D721Med (cell line): ENCODE results near the gene NUP210L.
"Not testable (repeated sequence)": the region's sequence is repeated elsewhere in the genome, so short reads cannot be mapped to it uniquely, and the experiment has no call there.

ENCODE experiments used
- DNase-seq: peaks from one replicate; pipeline ENCODE4 v3.0.0; 2011; ENCODE audit warnings: low spot score; ENCODE audit not compliant: insufficient read length
- FAIRE-seq: peaks from 2 replicates; lab custom pipeline; 2011; peaks lifted over from hg19 to GRCh38; lab: Jason Lieb, UNC
- CTCF ChIP-seq: IDR thresholded peaks from 2 replicates; pipeline ENCODE4 v1.5.1; 2012; ENCODE audit warnings: mild to moderate bottlenecking, control low read depth; ENCODE audit not compliant: insufficient read depth; ENCODE audit errors: missing control alignments

The NUP210L gene

GRCh38 chr1:153984123-153984894 is 170.6 kb downstream of the NUP210L start:
- no peak for FAIRE-seq
- TF ChIP-seq CTCF, result no peak
- DNase-seq, result no peak

GRCh38 chr1:153981735-153982134 is 173.1 kb downstream of the NUP210L start:
- FAIRE-seq, DNase-seq: not testable (repeated sequence)

GRCh38 chr1:153979091-153979490 is 175.8 kb downstream of the NUP210L start:
- not testable (repeated sequence) for DNase-seq, FAIRE-seq

- TF ChIP-seq CTCF, result no peak
- FAIRE-seq (no peak), DNase-seq (no peak)
These were observed 176.5 kb downstream of the NUP210L start for GRCh38 chr1:153978274-153978909.

GRCh38 chr1:153977250-153978240 is 177.3 kb downstream of the NUP210L start, which contains the start of gene JTB:
TSS of gene JTB (minus strand) at chr1:153977674. CDS start at chr1:153977252, 422 bp downstream.
- TF ChIP-seq CTCF, result no peak
- FAIRE-seq (no peak), DNase-seq (peak; percentile 96)

GRCh38 chr1:153976819-153977249 is 178.0 kb downstream of the NUP210L start:
- TF ChIP-seq CTCF, result no peak
- DNase-seq (no peak), FAIRE-seq (no peak)

- FAIRE-seq, result no peak
- no peak for TF ChIP-seq CTCF
- DNase-seq, result no peak
These were observed 181.3 kb downstream of the NUP210L start for GRCh38 chr1:153973525-153973924.
